ENCODE data around the gene SLC9C1.

SLC9C1 gene

DNA sequence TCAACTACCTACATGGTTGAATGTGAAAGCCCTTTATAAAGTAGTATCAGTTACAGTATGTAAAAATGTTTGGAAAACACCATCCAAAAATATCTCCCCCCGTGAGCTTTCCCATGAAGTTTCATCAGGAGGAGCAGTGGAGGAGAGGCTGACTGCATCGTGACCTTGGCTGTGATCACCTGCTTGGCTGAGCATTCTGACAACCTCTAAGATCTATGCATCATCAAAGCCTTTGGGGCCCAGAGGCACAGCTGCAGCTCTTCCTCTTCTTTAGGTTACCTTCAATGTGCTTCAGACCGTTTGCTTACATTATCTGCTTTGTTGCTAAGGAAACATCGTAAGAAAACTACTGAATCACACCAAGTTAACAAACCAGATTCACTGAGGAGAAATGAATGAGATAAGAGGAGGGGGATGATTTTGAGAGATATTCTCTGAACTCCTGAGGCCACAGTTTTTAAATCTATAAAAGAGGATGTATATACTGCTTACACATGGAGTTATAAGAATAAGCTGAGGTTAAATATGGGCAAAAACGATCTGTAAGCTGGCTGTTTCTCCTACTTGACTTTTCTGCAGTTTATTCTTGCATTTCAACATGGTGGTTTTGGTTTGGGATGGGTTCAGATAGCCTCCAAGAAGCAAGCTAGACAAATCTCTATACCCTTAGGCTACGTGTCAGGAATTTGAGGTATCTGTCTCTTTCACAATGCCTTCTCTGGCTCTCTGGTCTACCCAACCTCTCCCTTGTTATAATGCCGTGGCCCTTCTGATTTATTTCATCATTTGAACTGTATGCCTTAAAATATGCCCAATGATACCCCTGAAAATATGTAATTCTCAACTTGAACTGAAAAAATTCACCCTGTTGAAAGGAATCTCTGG, 164.9 kb downstream of the SLC9C1 start (continued):
- TF ChIP-seq CREB5 (CRISPR knock-in tag; IDR thresholded peaks at IDR 0.05; ENCODE audit: low read depth) (no peak), ESRRG (CRISPR knock-in tag; IDR thresholded peaks at IDR 0.05) (no peak), ISL1 (CRISPR knock-in tag; IDR thresholded peaks at IDR 0.05) (no peak), TCF4 (CRISPR knock-in tag; IDR thresholded peaks at IDR 0.05; ENCODE audit: borderline replicate concordance) (no peak), TOX (CRISPR knock-in tag; IDR thresholded peaks at IDR 0.05; ENCODE audit: borderline replicate concordance) (no peak), ZNF8 (CRISPR knock-in tag; IDR thresholded peaks at IDR 0.05) (no peak), PPARA (CRISPR knock-in tag; IDR thresholded peaks at IDR 0.05; ENCODE audit: borderline replicate concordance) (no peak), OSR1 (CRISPR knock-in tag; IDR thresholded peaks at IDR 0.05) (no peak), ZFP30 (CRISPR knock-in tag; IDR thresholded peaks at IDR 0.05) (no peak), CSRNP3 (CRISPR knock-in tag; IDR thresholded peaks at IDR 0.05) (no peak), ZC3H10 (CRISPR knock-in tag; IDR thresholded peaks at IDR 0.05) (no peak), GLIS3 (CRISPR knock-in tag; IDR thresholded peaks at IDR 0.05) (no peak), CSDC2 (CRISPR knock-in tag; IDR thresholded peaks at IDR 0.05) (no peak), ARNTL (CRISPR knock-in tag; IDR thresholded peaks at IDR 0.05; ENCODE audit: borderline replicate concordance, low read depth) (no peak)

DNA sequence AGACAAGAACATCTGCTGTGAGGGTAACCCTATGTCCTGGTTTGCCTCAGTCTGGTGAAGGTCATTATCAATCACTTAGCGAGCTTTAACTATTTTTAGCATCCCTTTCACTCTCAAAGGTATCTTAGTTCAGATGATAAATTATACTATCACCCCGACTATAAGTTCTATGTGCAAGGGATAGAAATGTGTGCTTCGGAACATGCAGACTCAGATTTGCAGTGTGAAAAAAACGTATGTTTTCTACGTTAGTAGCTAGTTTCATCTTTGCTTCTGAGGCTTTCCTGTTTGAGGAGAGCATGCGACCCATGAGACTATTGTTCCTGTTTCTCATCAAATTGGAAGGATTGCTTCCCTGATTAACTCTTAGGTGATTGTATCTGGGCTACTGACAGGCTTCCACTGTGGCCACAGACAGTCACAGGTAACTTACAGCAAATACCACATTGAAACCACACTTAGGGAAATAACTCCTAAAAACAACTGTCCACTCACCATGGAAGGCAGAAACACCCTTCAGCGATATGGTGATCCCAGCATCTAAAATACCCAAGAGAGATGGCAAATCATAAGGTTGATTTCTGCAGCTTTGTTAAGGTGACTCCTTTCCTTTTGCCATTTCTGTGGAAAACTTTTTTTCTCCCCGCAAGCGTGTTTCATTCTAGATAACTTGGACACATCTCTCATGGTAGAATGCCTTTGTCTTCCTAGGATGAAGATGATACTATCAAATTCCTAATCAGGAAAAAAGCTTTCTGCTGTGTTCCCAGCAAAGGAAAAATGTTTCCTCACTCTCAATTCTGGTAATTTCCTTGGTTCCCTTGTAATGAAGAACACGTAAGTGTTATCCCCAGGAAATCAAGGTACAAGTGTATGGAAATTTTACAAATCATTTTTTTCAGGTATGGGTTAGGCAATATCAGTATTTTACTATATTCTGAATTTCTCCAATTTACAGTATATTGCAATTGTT, 166.2 kb downstream of the SLC9C1 start:
- no peak for TF ChIP-seq ZC3H10 (CRISPR knock-in tag; IDR thresholded peaks at IDR 0.05)
- TF ChIP-seq TSHZ2 (CRISPR knock-in tag; IDR thresholded peaks at IDR 0.05): no peak
- TF ChIP-seq ARNTL (CRISPR knock-in tag; IDR thresholded peaks at IDR 0.05; ENCODE audit: borderline replicate concordance, low read depth): no peak
- no peak for TF ChIP-seq TOX (CRISPR knock-in tag; IDR thresholded peaks at IDR 0.05; ENCODE audit: borderline replicate concordance)
- no peak for TF ChIP-seq SNAI2 (CRISPR knock-in tag; IDR thresholded peaks at IDR 0.05)
- TF ChIP-seq ZNF70 (CRISPR knock-in tag; IDR thresholded peaks at IDR 0.05): no peak
- no peak for TF ChIP-seq ZFP3 (CRISPR knock-in tag; IDR thresholded peaks at IDR 0.05)
- no peak for TF ChIP-seq GLIS3 (CRISPR knock-in tag; IDR thresholded peaks at IDR 0.05)
- no peak for TF ChIP-seq OSR1 (CRISPR knock-in tag; IDR thresholded peaks at IDR 0.05)
- no peak for TF ChIP-seq POU6F1 (CRISPR knock-in tag; IDR thresholded peaks at IDR 0.05; ENCODE audit: borderline replicate concordance, low read depth)
- TF ChIP-seq RARB (CRISPR knock-in tag; IDR thresholded peaks at IDR 0.05): no peak
- no peak for TF ChIP-seq ZNF8 (CRISPR knock-in tag; IDR thresholded peaks at IDR 0.05)
- TF ChIP-seq CSDC2 (CRISPR knock-in tag; IDR thresholded peaks at IDR 0.05): no peak
- no peak for TF ChIP-seq ISL1 (CRISPR knock-in tag; IDR thresholded peaks at IDR 0.05)
- no peak for TF ChIP-seq CREB5 (CRISPR knock-in tag; IDR thresholded peaks at IDR 0.05; ENCODE audit: low read depth)
- no peak for TF ChIP-seq ZFP30 (CRISPR knock-in tag; IDR thresholded peaks at IDR 0.05)
- no peak for TF ChIP-seq PATZ1 (CRISPR knock-in tag; IDR thresholded peaks at IDR 0.05; ENCODE audit: borderline replicate concordance)
- no peak for TF ChIP-seq TCF4 (CRISPR knock-in tag; IDR thresholded peaks at IDR 0.05; ENCODE audit: borderline replicate concordance)
- TF ChIP-seq PPARA (CRISPR knock-in tag; IDR thresholded peaks at IDR 0.05; ENCODE audit: borderline replicate concordance): no peak
- TF ChIP-seq ZNF565 (CRISPR knock-in tag; conservative IDR thresholded peaks at IDR 0.05; ENCODE audit: low read depth): no peak
- no peak for ATAC-seq

Data from SK-N-SH treated with all-trans-retinoic acid at 6 μM for 48 hours (cell line).